MM.1S (cell line): ENCODE results near the gene R3HDM4.
"Not testable (repeated sequence)": the region's sequence is repeated elsewhere in the genome, so short reads cannot be mapped to it uniquely, and the experiment has no call there.

ENCODE experiments used
- EZH2 ChIP-seq: fragments of 300-600 bp; sonication (generic); optimal IDR thresholded peaks from 2 replicates; pipeline ENCODE3; 2017; ENCODE audit warnings: low read depth, mild to moderate bottlenecking, antibody characterized with exemption, low read length, mixed read lengths
- EZH2phosphoT487 ChIP-seq: fragments of 300-600 bp; sonication (generic); IDR thresholded peaks from 2 replicates; pipeline ENCODE4 v1.6.1; 2018; ENCODE audit warnings: antibody characterized with exemption, low read length
- TF ChIP-seq, protein P1 (sequence below): fragments of 300-600 bp; sonication (generic); IDR thresholded peaks from 2 replicates; pipeline ENCODE4 v1.5.1; 2016; ENCODE audit warnings: antibody characterized with exemption, low read length, mixed read lengths

GRCh38 chr19:957578-957977 lies 44.6 kb upstream of the R3HDM4 start:
- TF ChIP-seq, protein P1, sequence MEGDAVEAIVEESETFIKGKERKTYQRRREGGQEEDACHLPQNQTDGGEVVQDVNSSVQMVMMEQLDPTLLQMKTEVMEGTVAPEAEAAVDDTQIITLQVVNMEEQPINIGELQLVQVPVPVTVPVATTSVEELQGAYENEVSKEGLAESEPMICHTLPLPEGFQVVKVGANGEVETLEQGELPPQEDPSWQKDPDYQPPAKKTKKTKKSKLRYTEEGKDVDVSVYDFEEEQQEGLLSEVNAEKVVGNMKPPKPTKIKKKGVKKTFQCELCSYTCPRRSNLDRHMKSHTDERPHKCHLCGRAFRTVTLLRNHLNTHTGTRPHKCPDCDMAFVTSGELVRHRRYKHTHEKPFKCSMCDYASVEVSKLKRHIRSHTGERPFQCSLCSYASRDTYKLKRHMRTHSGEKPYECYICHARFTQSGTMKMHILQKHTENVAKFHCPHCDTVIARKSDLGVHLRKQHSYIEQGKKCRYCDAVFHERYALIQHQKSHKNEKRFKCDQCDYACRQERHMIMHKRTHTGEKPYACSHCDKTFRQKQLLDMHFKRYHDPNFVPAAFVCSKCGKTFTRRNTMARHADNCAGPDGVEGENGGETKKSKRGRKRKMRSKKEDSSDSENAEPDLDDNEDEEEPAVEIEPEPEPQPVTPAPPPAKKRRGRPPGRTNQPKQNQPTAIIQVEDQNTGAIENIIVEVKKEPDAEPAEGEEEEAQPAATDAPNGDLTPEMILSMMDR, result not testable (repeated sequence)
- not testable (repeated sequence) for TF ChIP-seq EZH2, EZH2phosphoT487
